Right lobe of liver (tissue), 4 donors: ENCODE results near the gene MBNL2.

Source experiments
- CTCF ChIP-seq, 4 donors: fragments of 200-600 bp in 3 of 4; fragments of 450-650 bp in 1 of 4; IDR thresholded peaks; one replicate each; pipeline versions ENCODE4 v1.5.1 to v1.8.0; 2016 to 2022; ENCODE audit warnings: antibody characterized with exemption in 4 of 4, mild to moderate bottlenecking in 2 of 4
- POLR2A ChIP-seq: fragments of 450-650 bp; IDR thresholded peaks from one replicate; pipeline ENCODE4 v1.6.1; 2017; ENCODE audit warnings: antibody characterized with exemption, mild to moderate bottlenecking
- donor health status: DM: no; HTN: no; CAD: no.
- donor health status: DM: no; HTN: no; CAD: no.
- donor health status: DM: no; HTN: yes; CAD: no.

- TF ChIP-seq CTCF (IDR thresholded peaks at IDR 0.05) = no peak
- no peak for TF ChIP-seq POLR2A
Observed at GRCh38 chr13:97372936-97373335, 150.8 kb downstream of the MBNL2 start.
